ENCODE results near the gene RBM4.

The RBM4 gene

GRCh38 chr11:66649903-66650302, 11.4 kb downstream of the RBM4 start:
- H3K27ac ChIP-seq = no peak overlapping the region
- no peak for DNase-seq (ENCODE audit: low read depth, low spot score)

GRCh38 chr11:66651016-66651415, 12.5 kb downstream of the RBM4 start:
- no peak for DNase-seq (ENCODE audit: low read depth, low spot score)
- H3K27ac ChIP-seq = no peak overlapping the region

GRCh38 chr11:66652651-66653050, 14.1 kb downstream of the RBM4 start:
- DNase-seq (ENCODE audit: low read depth, low spot score) = no peak
- peak overlapping the region; percentile 31 for H3K27ac ChIP-seq

- DNase-seq (ENCODE audit: low read depth, low spot score) = no peak
- peak overlapping the region; percentile 31 for H3K27ac ChIP-seq
Observed at GRCh38 chr11:66653123-66653522, 14.6 kb downstream of the RBM4 start.

GRCh38 chr11:66659763-66660162, 21.3 kb downstream of the RBM4 start:
- no peak for DNase-seq (ENCODE audit: low read depth, low spot score)
- H3K27ac ChIP-seq = no peak overlapping the region

GRCh38 chr11:66663741-66664296, 25.3 kb downstream of the RBM4 start:
- DNase-seq (ENCODE audit: low read depth, low spot score) = no peak
- no peak overlapping the region for H3K27ac ChIP-seq

- H3K27ac ChIP-seq = no peak overlapping the region
- no peak for DNase-seq (ENCODE audit: low read depth, low spot score)
Observed at GRCh38 chr11:66665369-66665768, 26.9 kb downstream of the RBM4 start.

GRCh38 chr11:66670816-66671215, 32.3 kb downstream of the RBM4 start:
- H3K27ac ChIP-seq = no peak overlapping the region
- DNase-seq (ENCODE audit: low read depth, low spot score) = no peak

- DNase-seq (ENCODE audit: low read depth, low spot score) = no peak
- no peak overlapping the region for H3K27ac ChIP-seq
Observed at GRCh38 chr11:66674964-66675602, 36.6 kb downstream of the RBM4 start.

- no peak for DNase-seq (ENCODE audit: low read depth, low spot score)
- no peak overlapping the region for H3K27ac ChIP-seq
Observed at GRCh38 chr11:66676282-66676919, 37.9 kb downstream of the RBM4 start.

GRCh38 chr11:66676931-66677598, 38.6 kb downstream of the RBM4 start:
- H3K27ac ChIP-seq = peak overlapping the region; percentile 87
- DNase-seq (ENCODE audit: low read depth, low spot score) = no peak

GRCh38 chr11:66677599-66678375, 39.3 kb downstream of the RBM4 start, which contains the start of gene RBM4B:
Gene RBM4B, minus strand, starts transcription at chr11:66677887. Its CDS starts 808 bp downstream, at chr11:66677079.
- DNase-seq (ENCODE audit: low read depth, low spot score) = peak; percentile 52
- peak within 1 kb of the TSS; percentile 87 for H3K27ac ChIP-seq

- DNase-seq (ENCODE audit: low read depth, low spot score) = no peak
- no peak overlapping the region for H3K27ac ChIP-seq
Observed at GRCh38 chr11:66680966-66681645, 42.6 kb downstream of the RBM4 start.

- DNase-seq (ENCODE audit: low read depth, low spot score) = no peak
- H3K27ac ChIP-seq = no peak overlapping the region
Observed at GRCh38 chr11:66683877-66684276, 45.4 kb downstream of the RBM4 start.

GRCh38 chr11:66684635-66685034, 46.1 kb downstream of the RBM4 start:
- DNase-seq (ENCODE audit: low read depth, low spot score) = no peak
- peak overlapping the region; percentile 95 for H3K27ac ChIP-seq

GRCh38 chr11:66685276-66686099, 47.0 kb downstream of the RBM4 start:
- H3K27ac ChIP-seq = peak overlapping the region; percentile 95
- DNase-seq (ENCODE audit: low read depth, low spot score) = no peak

- peak overlapping the region; percentile 95 for H3K27ac ChIP-seq
- DNase-seq (ENCODE audit: low read depth, low spot score) = peak; percentile 78
Observed at GRCh38 chr11:66686100-66686785, 47.7 kb downstream of the RBM4 start.
